ENCODE results near the gene SMARCC1.

GRCh38 chr3:47617086-47618010 lies 164.3 kb downstream of the SMARCC1 start:
- TF ChIP-seq CTCF (IDR thresholded peaks at IDR 0.05; ENCODE audit: low read depth, low read length) = no peak
- no peak for TF ChIP-seq POLR2A (IDR thresholded peaks at IDR 0.05; ENCODE audit: extremely low read depth, insufficient read length)
- TF ChIP-seq MAX (IDR thresholded peaks at IDR 0.05; ENCODE audit: low read depth, low read length) = no peak
- TF ChIP-seq MYC (IDR thresholded peaks at IDR 0.05; ENCODE audit: low read depth, low read length) = no peak
